ENCODE results near the gene CIAPIN1. TPM values are rescaled to one million over a fixed set of nuclear protein-coding genes. Genes with fewer than 3 reads are reported as not detected.

Gene CIAPIN1
- total RNA-seq, 1 donor from 2014 or later = 31.2 TPM

DNA sequence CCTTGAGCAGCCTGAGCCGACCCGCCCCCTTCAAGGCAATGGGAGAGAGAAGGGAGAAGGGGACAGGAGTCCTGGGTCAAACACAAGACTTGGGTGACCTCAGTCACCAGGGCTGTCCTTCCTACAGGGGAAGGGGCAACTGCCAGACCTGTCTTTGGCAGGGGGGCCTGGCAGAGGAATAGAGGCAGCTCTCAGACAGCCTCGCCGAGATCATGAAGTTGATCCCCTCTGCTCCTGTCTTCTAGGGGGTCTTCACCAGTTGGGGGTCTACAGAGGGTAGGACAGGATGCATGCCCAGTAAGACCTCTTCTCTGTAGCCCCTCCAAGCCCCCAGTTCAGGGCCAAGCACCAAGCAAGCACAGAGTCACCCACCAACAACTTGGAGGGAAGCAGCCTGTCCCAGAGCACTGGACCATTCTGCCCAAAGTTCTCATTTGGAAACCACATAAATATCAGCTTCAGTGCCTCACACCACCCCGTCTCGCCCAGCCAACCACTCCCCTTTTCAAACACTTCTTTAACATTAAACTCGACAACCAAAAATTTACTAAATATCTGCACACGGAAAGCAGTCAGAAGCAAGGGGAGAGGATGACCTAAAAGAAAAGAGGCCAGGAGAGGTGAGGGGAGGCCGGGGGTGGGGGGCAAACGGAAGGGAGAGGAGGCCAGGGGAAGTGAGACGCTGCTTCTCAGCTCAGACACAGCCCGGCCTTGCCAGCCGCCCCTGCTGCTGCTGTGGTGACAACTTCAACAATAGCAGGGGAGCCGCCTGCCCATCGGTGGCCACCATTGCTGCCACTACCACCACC lies 31.4 kb upstream of the CIAPIN1 start:
- Histone ChIP-seq H3K4me3 (peak overlapping the region; percentile 55), H3K36me3 (peaks cover 12% of the 10 kb centered on the region), H3K27me3 (no peaks in the 10 kb centered on the region), H3K9me3 (no peaks in the 10 kb centered on the region), H3K27ac (peak overlapping the region; percentile 66), H3K4me1 (peaks cover 52% of the 10 kb centered on the region)
- DNase-seq (no peak), ATAC-seq (no peak)
- TF ChIP-seq, protein P1, sequence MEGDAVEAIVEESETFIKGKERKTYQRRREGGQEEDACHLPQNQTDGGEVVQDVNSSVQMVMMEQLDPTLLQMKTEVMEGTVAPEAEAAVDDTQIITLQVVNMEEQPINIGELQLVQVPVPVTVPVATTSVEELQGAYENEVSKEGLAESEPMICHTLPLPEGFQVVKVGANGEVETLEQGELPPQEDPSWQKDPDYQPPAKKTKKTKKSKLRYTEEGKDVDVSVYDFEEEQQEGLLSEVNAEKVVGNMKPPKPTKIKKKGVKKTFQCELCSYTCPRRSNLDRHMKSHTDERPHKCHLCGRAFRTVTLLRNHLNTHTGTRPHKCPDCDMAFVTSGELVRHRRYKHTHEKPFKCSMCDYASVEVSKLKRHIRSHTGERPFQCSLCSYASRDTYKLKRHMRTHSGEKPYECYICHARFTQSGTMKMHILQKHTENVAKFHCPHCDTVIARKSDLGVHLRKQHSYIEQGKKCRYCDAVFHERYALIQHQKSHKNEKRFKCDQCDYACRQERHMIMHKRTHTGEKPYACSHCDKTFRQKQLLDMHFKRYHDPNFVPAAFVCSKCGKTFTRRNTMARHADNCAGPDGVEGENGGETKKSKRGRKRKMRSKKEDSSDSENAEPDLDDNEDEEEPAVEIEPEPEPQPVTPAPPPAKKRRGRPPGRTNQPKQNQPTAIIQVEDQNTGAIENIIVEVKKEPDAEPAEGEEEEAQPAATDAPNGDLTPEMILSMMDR (IDR thresholded peaks at IDR 0.05) = no peak
- intact Hi-C loops (cut with DNase I) = loop anchor here (5.0 kb wide), 1 partner anchor 39 kb away; no protein-coding TSS in a partner anchor

DNA sequence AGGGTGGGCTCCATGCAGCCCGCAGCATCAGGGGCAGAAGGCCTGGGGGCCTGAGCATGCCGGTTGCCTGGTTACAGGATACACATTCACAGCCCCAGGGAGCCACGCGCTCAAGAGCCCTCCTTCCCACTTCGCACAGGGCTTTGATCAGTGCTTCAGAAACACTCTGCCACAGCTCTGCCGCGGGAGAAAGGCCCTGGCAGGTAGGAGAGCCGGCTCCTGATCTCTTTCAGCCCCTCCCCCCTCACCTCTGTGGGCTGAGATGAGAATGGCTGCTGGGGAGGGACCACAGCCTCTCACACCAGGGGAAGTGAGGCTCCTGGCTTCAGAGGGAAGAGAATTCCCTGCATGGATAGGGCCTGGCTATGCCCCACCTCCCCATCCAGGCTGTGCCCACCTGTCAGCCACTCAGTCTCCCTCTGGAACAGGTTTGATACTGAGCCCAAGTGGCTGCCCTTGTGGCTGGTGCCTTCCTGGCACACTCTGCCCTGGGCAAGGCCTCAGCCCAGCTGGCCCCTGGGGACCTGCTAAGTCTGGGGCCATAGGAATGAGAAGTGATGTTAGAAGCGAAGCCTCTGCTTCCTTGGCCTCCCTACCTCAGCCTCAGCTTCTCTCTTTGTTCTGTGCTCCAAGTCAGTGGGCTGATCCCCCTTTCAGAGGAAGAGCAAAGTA lies 30.5 kb upstream of the CIAPIN1 start:
- no peaks in the 10 kb centered on the region for H3K27me3 ChIP-seq
- TF ChIP-seq, protein P1 (IDR thresholded peaks at IDR 0.05) = no peak
- peaks cover 55% of the 10 kb centered on the region for H3K4me1 ChIP-seq
- no peak overlapping the region for H3K4me3 ChIP-seq
- peak overlapping the region; percentile 30 for H3K27ac ChIP-seq
- peak; percentile 7 for ATAC-seq
- DNase-seq = peak; percentile 66
- peaks cover 21% of the 10 kb centered on the region for H3K36me3 ChIP-seq
- no peaks in the 10 kb centered on the region for H3K9me3 ChIP-seq
- intact Hi-C loops (cut with DNase I) = loop anchor here (5.0 kb wide), 1 partner anchor 40 kb away; no protein-coding TSS in a partner anchor

DNA sequence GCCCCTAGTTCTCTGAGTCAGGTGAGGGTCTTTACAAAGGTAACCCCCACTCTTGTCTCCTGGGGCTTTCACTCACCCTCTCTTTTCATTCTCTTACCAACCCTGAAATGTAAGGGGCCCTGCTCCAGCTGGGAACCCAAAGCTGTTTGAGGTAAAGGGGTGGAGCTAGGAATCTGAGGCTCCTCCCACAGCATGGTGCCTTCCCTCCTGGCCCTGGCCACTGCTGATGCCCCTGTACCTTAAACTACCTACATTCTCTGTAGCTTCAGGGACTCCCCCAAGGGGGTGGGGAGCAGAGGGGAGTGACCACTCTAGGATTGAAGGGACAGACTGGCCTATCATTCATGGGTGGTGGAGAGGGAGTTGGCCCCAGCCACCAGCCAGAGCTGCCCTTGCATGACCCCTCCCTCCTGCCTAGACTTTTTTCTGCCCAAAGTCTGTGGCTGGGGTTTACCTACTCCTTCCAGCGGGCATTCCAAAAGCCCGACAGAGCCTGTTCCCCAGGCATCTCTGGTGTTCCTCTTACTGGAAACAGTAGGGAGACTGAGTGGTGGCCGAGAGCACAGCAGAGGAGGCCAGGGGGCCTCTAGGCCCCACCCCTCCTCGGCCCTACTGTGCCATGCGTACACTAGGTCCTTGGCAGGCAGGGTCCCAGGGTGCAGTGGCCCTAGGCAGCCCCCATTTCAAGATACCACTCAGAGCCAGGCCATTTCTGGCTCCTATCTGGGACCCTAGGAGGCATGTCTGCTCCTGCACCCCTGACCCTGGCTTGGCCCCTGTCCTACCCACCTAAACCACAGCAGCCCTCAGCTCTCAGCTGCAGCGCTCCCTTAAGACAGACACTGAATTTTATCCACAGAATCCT lies 29.6 kb upstream of the CIAPIN1 start:
- Histone ChIP-seq H3K27ac (peak overlapping the region; percentile 30), H3K9me3 (no peaks in the 10 kb centered on the region), H3K4me1 (peaks cover 56% of the 10 kb centered on the region), H3K27me3 (no peaks in the 10 kb centered on the region), H3K4me3 (no peak overlapping the region), H3K36me3 (peaks cover 28% of the 10 kb centered on the region)
- TF ChIP-seq, protein P1 (IDR thresholded peaks at IDR 0.05) = no peak
- intact Hi-C loops (cut with DNase I) = loop anchor here (5.0 kb wide), 1 partner anchor 41 kb away; no protein-coding TSS in a partner anchor
- ATAC-seq (no peak), DNase-seq (no peak)

DNA sequence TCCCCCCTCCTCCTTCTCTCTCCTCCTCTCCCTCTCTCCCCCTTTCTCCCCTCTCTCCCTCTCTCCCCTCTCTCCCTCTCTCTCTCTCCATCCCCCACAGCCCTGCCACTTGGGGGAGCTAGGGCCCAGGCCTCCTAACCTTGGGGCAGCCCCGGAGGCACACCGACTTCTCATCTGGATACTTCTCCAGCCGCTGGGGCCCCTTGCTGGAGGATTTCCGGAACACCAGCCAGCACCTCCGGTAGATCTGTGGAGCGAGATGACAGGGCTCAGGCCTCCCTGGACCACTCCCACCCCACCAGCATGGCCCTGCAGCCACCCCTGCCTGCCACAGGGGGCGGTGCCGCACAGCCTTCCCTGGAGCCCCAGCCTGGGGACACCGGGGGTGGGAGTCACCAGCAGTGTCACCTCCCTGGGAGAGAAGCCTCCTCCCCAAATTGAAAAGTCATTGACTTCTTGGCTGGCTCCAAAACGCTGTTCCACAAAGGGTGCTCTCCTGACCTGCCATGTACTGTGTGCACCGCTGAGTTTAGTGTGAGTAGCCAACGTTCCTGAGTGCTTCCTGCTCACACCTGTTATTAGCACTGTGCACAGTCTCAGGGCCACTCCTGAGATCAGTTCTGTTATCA lies 28.6 kb upstream of the CIAPIN1 start:
- peak overlapping the region; percentile 26 for H3K27ac ChIP-seq
- ATAC-seq (peak; percentile 62), DNase-seq (peak; percentile 81)
- H3K4me1 ChIP-seq = peaks cover 60% of the 10 kb centered on the region
- TF ChIP-seq, protein P1 (IDR thresholded peaks at IDR 0.05) = peak; percentile 65
- no peak overlapping the region for H3K4me3 ChIP-seq
- H3K27me3 ChIP-seq = no peaks in the 10 kb centered on the region
- H3K9me3 ChIP-seq = no peaks in the 10 kb centered on the region
- H3K36me3 ChIP-seq = peaks cover 38% of the 10 kb centered on the region
- intact Hi-C loops (cut with DNase I) = loop anchor here (5.0 kb wide), 1 partner anchor 41 kb away; no protein-coding TSS in a partner anchor

Data from upper lobe of right lung (tissue), 1 donor.